Trophoblast cell (in vitro differentiated cells and primary cell): ENCODE results near the gene PDSS1.
A peak's percentile ranks its signal among the peaks of the same experiment; 100 is the strongest.

ENCODE experiments used
- DNase-seq, 2 donors: peaks; one replicate each; pipeline ENCODE4 v3.0.0-alpha.2; 2016
- H2AFZ ChIP-seq: 2 replicates; pipeline ENCODE4 v1.6.1; 2013; ENCODE audit warnings: low read length, moderate library complexity, mild to moderate bottlenecking; ENCODE audit not compliant: insufficient read depth, poor library complexity
- H2AK5ac ChIP-seq: 2 replicates; pipeline ENCODE4 v1.6.1; 2013; ENCODE audit warnings: mild to moderate bottlenecking, low read length
- H2BK120ac ChIP-seq: 2 replicates; pipeline ENCODE4 v1.6.1; 2013; ENCODE audit warnings: low read length, mild to moderate bottlenecking, moderate library complexity; ENCODE audit not compliant: insufficient read depth, poor library complexity
- H2BK12ac ChIP-seq: 2 replicates; pipeline ENCODE4 v1.6.1; 2013; ENCODE audit warnings: mild to moderate bottlenecking, low read length, moderate library complexity
- H2BK5ac ChIP-seq: 2 replicates; pipeline ENCODE4 v1.6.1; 2013; ENCODE audit warnings: low read length, low read depth, moderate library complexity, mild to moderate bottlenecking; ENCODE audit not compliant: poor library complexity
- H3K14ac ChIP-seq: 2 replicates; pipeline ENCODE4 v1.6.1; 2013; ENCODE audit warnings: mild to moderate bottlenecking, low read length
- H3K18ac ChIP-seq: 2 replicates; pipeline ENCODE4 v1.6.1; 2013; ENCODE audit warnings: mild to moderate bottlenecking, low read length
- H3K23ac ChIP-seq: 2 replicates; pipeline ENCODE4 v1.6.1; 2013; ENCODE audit warnings: low read length
- H3K27ac ChIP-seq: 2 replicates; pipeline ENCODE4 v1.5.1; 2013; ENCODE audit warnings: low read depth, mild to moderate bottlenecking, inconsistent platforms, low read length, moderate library complexity
- H3K27me3 ChIP-seq: 2 replicates; pipeline ENCODE4 v1.6.1; 2013; ENCODE audit warnings: inconsistent platforms, mild to moderate bottlenecking, low read length, moderate library complexity; ENCODE audit not compliant: insufficient read depth
- H3K36me3 ChIP-seq, 2 experiments: 1 replicate in 1 of 2; 2 replicates in 1 of 2; pipeline ENCODE4 v1.6.1; 2013; ENCODE audit warnings: low read length in 2 of 2, mild to moderate bottlenecking in 2 of 2, moderate library complexity in 1 of 2; ENCODE audit not compliant: insufficient read depth in 2 of 2, control insufficient read depth in 1 of 2
- H3K4ac ChIP-seq: 2 replicates; pipeline ENCODE4 v1.6.1; 2013; ENCODE audit warnings: low read depth, mild to moderate bottlenecking, low read length, moderate library complexity
- H3K4me1 ChIP-seq, 2 experiments: 1 replicate in 1 of 2; 2 replicates in 1 of 2; pipeline ENCODE4 v1.6.1; 2013; ENCODE audit warnings: low read length in 2 of 2, mild to moderate bottlenecking in 2 of 2, moderate library complexity in 1 of 2; ENCODE audit not compliant: insufficient read depth in 2 of 2, control insufficient read depth in 1 of 2
- H3K4me2 ChIP-seq: 2 replicates; pipeline ENCODE4 v1.6.1; 2013; ENCODE audit warnings: inconsistent platforms, mild to moderate bottlenecking, low read length, moderate library complexity
- H3K4me3 ChIP-seq: 2 replicates; pipeline ENCODE4 v1.5.1; 2013; ENCODE audit warnings: mild to moderate bottlenecking, low read depth, low read length, inconsistent platforms
- H3K79me1 ChIP-seq: one replicate; pipeline ENCODE4 v1.6.1; 2013; ENCODE audit warnings: low read length
- H3K79me2 ChIP-seq: 2 replicates; pipeline ENCODE4 v1.6.1; 2013; ENCODE audit warnings: low read length, mild to moderate bottlenecking; ENCODE audit not compliant: control insufficient read depth, insufficient read depth, poor library complexity
- H3K9ac ChIP-seq: 2 replicates; pipeline ENCODE4 v1.6.1; 2013; ENCODE audit warnings: mild to moderate bottlenecking, low read length
- H3K9me3 ChIP-seq: 2 replicates; pipeline ENCODE4 v1.6.1; 2013; ENCODE audit warnings: low read depth, mild to moderate bottlenecking, control low read depth, inconsistent platforms, low read length; ENCODE audit not compliant: insufficient read depth
- H4K12ac ChIP-seq: 2 replicates; pipeline ENCODE4 v1.6.1; 2013; ENCODE audit warnings: low read depth, mild to moderate bottlenecking, low read length, moderate library complexity
- H4K8ac ChIP-seq: 2 replicates; pipeline ENCODE4 v1.6.1; 2013; ENCODE audit warnings: low read depth, mild to moderate bottlenecking, low read length, moderate library complexity
- H4K91ac ChIP-seq: one replicate; pipeline ENCODE4 v1.6.1; 2013; ENCODE audit warnings: low read depth, mild to moderate bottlenecking, low read length, moderate library complexity
- WGBS: extraction: QIAGEN DNeasy Blood & Tissue Kit; methylation state at CpG from one replicate; pipeline ENCODE4 v1.1.7; 2013; ENCODE audit warnings: missing lambda C conversion rate; ENCODE audit not compliant: insufficient read length, insufficient coverage; ENCODE audit errors: extremely low coverage; 5-methylcytosine and 5-hydroxymethylcytosine counted together

Gene PDSS1

DNA sequence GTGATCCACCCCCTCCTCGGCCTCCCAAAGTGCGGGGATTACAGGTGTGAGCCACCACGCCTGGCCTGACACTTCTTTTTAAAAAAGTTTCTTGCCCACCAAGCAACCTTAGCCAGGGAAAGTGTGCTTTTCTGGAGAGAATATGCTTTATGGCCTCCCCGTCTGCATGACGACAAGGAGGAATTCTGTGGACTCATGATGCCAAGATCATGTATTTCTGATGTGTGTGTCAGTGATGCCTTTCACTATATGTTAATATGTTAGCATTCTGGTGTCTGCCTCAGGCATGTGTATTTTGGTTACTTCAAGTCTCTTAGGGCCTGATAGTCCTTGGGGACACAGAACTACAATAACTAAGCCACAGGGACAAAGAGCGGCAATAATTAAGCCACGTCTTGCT is 2.1 kb downstream of the PDSS1 start:
- Histone ChIP-seq H3K18ac (no peak overlapping the region), H3K27ac (no peak overlapping the region), H2AFZ (no peak overlapping the region), H3K27me3 (no peaks in the 10 kb centered on the region), H3K4ac (peak overlapping the region; percentile 65), H3K23ac (no peak overlapping the region), H3K4me2 (no peak overlapping the region), H2AK5ac (no peak overlapping the region), H3K4me3 (no peak overlapping the region), H3K4me1 (peaks cover 5 to 6% of the 10 kb centered on the region in 2 experiments), H4K8ac (no peak overlapping the region), H4K91ac (no peak overlapping the region), H2BK12ac (no peak overlapping the region), H3K14ac (no peak overlapping the region), H3K79me2 (peaks cover 19% of the 10 kb centered on the region), H4K12ac (no peak overlapping the region), H3K9ac (no peak overlapping the region), H2BK5ac (no peak overlapping the region), H2BK120ac (no peak overlapping the region), H3K9me3 (no peaks in the 10 kb centered on the region), H3K36me3 (peaks cover 2 to 6% of the 10 kb centered on the region in 2 experiments), H3K79me1 (peaks cover 11% of the 10 kb centered on the region)
- WGBS, result no CpG with 5 or more reads among the region's 7 CpGs
- DNase-seq, result no peak

DNA sequence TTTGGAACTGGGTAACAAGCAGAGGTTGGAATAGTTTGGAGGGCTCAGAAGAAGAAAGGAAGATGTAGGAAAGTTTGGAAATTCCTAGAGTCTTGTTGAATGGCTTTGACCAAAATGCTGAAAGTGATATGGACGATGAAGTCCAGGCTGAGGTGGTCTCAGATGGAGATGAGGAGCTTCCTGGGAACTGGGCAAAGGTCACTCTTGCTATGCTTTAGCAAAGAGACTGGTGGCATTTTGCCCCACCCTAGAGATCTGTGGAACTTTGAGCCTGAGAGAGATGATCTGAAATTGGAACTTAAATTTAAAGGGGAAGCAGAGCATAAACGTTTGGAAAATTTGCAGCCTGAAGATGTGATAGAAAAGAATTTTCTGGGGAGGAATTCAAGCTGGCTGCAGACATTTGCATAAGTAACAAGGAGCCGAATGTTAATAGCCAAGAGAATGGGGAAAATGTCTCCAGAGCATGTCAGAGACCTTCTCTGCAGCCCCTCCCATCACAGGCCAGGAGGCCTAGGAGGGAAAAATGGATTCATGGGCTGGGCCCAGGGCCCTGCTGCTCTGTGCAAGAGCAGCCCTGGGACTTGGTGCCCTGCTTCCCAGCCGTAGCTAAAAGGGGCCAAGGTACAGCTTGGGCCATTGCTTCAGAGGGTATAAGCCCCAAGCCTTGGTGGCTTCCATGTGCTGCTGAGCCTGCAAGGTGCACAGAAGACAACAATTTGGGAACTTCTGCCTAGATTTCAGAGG is 3.6 kb downstream of the PDSS1 start:
- no peak overlapping the region for H4K12ac ChIP-seq
- peaks cover 19% of the 10 kb centered on the region for H3K79me2 ChIP-seq
- no peak overlapping the region for H3K4ac ChIP-seq
- no peak for DNase-seq
- H3K4me3 ChIP-seq, result no peak overlapping the region
- H3K23ac ChIP-seq, result no peak overlapping the region
- no peak overlapping the region for H3K27ac ChIP-seq
- H2BK120ac ChIP-seq, result no peak overlapping the region
- H2AFZ ChIP-seq, result no peak overlapping the region
- no peak overlapping the region for H3K4me2 ChIP-seq
- H3K36me3 ChIP-seq, result peaks cover 7 to 8% of the 10 kb centered on the region in 2 experiments
- no peak overlapping the region for H3K9ac ChIP-seq
- WGBS, result no CpG with 5 or more reads among the region's 4 CpGs
- H4K8ac ChIP-seq, result no peak overlapping the region
- H4K91ac ChIP-seq, result no peak overlapping the region
- no peak overlapping the region for H2BK5ac ChIP-seq
- no peak overlapping the region for H2AK5ac ChIP-seq
- peaks cover 5 to 6% of the 10 kb centered on the region in 2 experiments for H3K4me1 ChIP-seq
- no peak overlapping the region for H2BK12ac ChIP-seq
- no peaks in the 10 kb centered on the region for H3K9me3 ChIP-seq
- peaks cover 11% of the 10 kb centered on the region for H3K79me1 ChIP-seq
- no peaks in the 10 kb centered on the region for H3K27me3 ChIP-seq
- H3K14ac ChIP-seq, result no peak overlapping the region
- no peak overlapping the region for H3K18ac ChIP-seq

DNA sequence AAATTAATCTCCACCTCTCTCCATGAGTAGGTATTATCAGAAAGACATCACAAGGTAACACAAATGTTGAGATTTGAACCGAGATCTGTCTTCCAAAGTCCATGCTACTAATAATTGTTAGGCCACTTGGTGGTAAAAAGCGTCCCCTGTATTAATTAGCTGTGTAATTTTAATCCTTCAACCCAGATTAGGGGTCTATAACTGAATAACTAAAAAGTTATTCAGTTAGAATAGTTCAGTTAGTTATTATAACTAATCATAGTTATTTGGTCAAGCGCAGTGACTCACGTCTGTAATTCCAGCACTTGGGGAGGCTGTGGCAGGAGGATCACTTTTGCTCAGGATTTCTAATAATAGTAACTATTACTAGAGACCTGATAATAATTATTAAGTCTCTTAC is 5.6 kb downstream of the PDSS1 start:
- WGBS, result no CpG with 5 or more reads among the region's 4 CpGs
- H3K4ac ChIP-seq, result no peak overlapping the region
- H2AK5ac ChIP-seq, result no peak overlapping the region
- H3K4me1 ChIP-seq, result peaks cover 2 to 6% of the 10 kb centered on the region in 2 experiments
- H3K18ac ChIP-seq, result no peak overlapping the region
- no peak overlapping the region for H3K14ac ChIP-seq
- H3K9ac ChIP-seq, result no peak overlapping the region
- peaks cover 2% of the 10 kb centered on the region for H3K9me3 ChIP-seq
- DNase-seq, result no peak
- H2BK120ac ChIP-seq, result no peak overlapping the region
- no peak overlapping the region for H2BK5ac ChIP-seq
- no peaks in the 10 kb centered on the region for H3K79me1 ChIP-seq
- no peak overlapping the region for H3K4me3 ChIP-seq
- no peak overlapping the region for H2AFZ ChIP-seq
- no peak overlapping the region for H3K27ac ChIP-seq
- H2BK12ac ChIP-seq, result no peak overlapping the region
- peaks cover 11% of the 10 kb centered on the region for H3K79me2 ChIP-seq
- no peak overlapping the region for H3K4me2 ChIP-seq
- H3K36me3 ChIP-seq, result peaks cover 18 to 21% of the 10 kb centered on the region in 2 experiments
- H4K91ac ChIP-seq, result no peak overlapping the region
- H4K8ac ChIP-seq, result no peak overlapping the region
- H3K27me3 ChIP-seq, result no peaks in the 10 kb centered on the region
- H3K23ac ChIP-seq, result no peak overlapping the region
- H4K12ac ChIP-seq, result no peak overlapping the region

DNA sequence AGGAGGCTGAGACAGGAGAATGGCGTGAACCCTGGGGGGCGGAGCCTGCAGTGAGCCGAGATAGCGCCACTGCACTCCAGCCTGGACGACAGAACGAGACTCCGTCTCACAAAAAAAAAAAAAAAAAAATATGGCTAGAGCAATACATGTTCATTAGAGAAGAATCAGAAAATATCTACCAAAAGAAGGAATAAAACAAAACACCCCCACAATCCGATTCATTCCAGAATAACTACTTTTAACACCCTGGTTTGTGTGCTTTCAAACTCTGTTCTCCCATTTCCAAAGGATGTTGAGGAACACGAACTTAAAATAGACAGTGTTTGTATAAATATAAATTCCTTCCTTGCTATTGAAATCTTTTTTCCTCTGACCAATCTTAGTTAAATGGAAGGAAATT is 6.5 kb downstream of the PDSS1 start:
- no peak overlapping the region for H3K27ac ChIP-seq
- WGBS, result no CpG with 5 or more reads among the region's 9 CpGs

More for the DNA sequence above, 6.5 kb downstream of the PDSS1 start:
- Histone ChIP-seq H4K8ac (no peak overlapping the region), H4K12ac (no peak overlapping the region), H3K23ac (no peak overlapping the region), H3K14ac (no peak overlapping the region), H3K18ac (no peak overlapping the region), H3K4me3 (no peak overlapping the region), H3K9ac (no peak overlapping the region), H3K4me1 (peaks cover 0 to under 1% of the 10 kb centered on the region in 2 experiments), H3K9me3 (peaks cover 2% of the 10 kb centered on the region), H3K27me3 (no peaks in the 10 kb centered on the region), H2AFZ (no peak overlapping the region), H3K4ac (no peak overlapping the region), H2BK120ac (no peak overlapping the region), H3K79me2 (peaks cover 7% of the 10 kb centered on the region), H4K91ac (no peak overlapping the region), H2AK5ac (no peak overlapping the region), H3K36me3 (peaks cover 20 to 27% of the 10 kb centered on the region in 2 experiments), H2BK5ac (no peak overlapping the region), H3K79me1 (no peaks in the 10 kb centered on the region), H3K4me2 (no peak overlapping the region), H2BK12ac (no peak overlapping the region)
- DNase-seq, result no peak
